GM12865 (cell line): Measurements from ENCODE around the gene CFL2.

Source experiments
- DNase-seq: peaks from one replicate; pipeline ENCODE4 v3.0.0; 2010; ENCODE audit warnings: low read depth
- H3K4me3 ChIP-seq: 2 replicates; pipeline ENCODE4 v1.5.1; 2011; ENCODE audit warnings: mild to moderate bottlenecking, low read depth, low read length, control low read depth
- TF ChIP-seq, protein P1 (sequence below): IDR thresholded peaks from 2 replicates; pipeline ENCODE4 v1.5.1; 2011; ENCODE audit warnings: low read length, control low read depth, low read depth, inconsistent platforms; ENCODE audit not compliant: insufficient read depth; ENCODE audit errors: missing control alignments

The CFL2 gene

DNA sequence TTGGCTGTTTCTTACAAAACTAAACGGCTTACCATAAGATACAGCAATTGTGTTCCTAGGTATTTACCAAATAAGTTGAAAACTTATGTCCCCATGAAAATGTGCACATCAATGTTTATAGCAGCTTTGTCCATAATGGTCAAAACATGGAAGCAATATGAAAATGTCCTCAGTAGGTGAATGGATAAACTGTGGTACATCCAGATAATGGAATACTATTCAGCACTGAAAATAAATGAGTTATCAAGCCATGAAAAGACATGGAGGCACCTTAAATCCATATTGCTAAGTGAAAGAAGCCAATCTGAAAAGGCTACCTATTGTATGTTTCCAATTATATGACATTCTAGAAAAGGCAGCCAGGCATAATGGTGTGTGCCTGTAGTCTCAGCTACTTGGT is 40.7 kb downstream of the CFL2 start:
- H3K4me3 ChIP-seq = no peak overlapping the region
- no peak for DNase-seq
- TF ChIP-seq, protein P1, sequence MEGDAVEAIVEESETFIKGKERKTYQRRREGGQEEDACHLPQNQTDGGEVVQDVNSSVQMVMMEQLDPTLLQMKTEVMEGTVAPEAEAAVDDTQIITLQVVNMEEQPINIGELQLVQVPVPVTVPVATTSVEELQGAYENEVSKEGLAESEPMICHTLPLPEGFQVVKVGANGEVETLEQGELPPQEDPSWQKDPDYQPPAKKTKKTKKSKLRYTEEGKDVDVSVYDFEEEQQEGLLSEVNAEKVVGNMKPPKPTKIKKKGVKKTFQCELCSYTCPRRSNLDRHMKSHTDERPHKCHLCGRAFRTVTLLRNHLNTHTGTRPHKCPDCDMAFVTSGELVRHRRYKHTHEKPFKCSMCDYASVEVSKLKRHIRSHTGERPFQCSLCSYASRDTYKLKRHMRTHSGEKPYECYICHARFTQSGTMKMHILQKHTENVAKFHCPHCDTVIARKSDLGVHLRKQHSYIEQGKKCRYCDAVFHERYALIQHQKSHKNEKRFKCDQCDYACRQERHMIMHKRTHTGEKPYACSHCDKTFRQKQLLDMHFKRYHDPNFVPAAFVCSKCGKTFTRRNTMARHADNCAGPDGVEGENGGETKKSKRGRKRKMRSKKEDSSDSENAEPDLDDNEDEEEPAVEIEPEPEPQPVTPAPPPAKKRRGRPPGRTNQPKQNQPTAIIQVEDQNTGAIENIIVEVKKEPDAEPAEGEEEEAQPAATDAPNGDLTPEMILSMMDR = no peak

DNA sequence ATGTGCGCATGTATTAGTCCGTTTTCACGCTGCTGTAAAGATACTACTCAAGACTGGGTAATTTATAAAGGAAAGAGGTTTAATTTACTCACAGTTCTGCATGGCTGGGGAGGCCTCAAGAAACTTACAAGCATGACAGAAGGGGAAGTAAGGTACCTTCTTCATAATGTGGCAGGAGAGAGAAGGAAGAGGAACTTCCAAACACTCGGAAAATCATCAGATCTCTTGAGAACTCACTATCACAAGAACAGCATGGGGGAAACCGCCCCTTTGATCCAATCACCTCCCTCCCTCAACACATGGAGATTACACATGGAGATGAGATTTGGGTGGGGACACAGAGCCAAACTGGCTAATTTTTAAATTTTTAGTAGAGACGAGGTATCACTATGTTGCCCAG is 42.7 kb downstream of the CFL2 start:
- TF ChIP-seq, protein P1 = no peak
- no peak for DNase-seq
- H3K4me3 ChIP-seq = no peak overlapping the region

DNA sequence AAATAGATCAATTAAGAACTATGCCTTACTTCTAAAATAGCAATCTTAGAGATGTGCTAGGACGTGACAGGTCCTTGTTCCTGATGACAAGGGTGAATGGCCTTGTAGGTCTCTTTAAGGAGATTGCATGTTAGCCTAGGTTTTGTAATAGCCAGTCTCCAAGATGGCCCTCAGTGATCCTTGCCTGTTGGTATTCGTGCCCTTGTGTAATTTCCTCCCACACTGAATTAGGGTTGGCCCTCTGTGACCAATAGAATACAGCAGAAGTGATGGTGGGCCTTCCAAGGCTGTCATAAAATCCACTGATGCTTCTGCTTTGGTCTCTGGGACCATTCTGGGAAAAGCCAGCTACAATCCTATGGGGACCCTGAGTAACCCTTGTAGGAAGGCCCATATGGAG is 46.3 kb downstream of the CFL2 start:
- TF ChIP-seq, protein P1 = no peak
- DNase-seq = no peak
- H3K4me3 ChIP-seq = no peak overlapping the region

DNA sequence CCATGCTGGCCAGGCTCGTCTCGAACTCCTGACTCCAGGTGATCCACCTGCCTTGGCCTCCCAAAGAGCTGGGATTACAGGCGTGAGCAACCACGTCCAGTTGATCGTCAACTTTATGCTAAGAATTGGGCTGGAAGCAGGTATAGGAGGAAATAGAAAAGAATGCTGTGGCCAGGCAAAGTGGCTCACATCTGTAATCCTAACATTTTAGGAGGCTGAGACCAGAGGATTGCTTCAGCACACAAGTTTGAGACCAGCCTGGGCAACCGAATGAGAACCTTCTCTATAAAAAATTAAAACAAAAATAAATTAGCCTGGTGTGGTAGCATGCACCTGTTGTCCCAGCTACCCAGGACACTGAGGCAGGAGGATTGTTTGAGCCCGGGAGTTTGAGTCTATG is 47.4 kb downstream of the CFL2 start:
- H3K4me3 ChIP-seq = no peak overlapping the region
- TF ChIP-seq, protein P1 = no peak
- no peak for DNase-seq

DNA sequence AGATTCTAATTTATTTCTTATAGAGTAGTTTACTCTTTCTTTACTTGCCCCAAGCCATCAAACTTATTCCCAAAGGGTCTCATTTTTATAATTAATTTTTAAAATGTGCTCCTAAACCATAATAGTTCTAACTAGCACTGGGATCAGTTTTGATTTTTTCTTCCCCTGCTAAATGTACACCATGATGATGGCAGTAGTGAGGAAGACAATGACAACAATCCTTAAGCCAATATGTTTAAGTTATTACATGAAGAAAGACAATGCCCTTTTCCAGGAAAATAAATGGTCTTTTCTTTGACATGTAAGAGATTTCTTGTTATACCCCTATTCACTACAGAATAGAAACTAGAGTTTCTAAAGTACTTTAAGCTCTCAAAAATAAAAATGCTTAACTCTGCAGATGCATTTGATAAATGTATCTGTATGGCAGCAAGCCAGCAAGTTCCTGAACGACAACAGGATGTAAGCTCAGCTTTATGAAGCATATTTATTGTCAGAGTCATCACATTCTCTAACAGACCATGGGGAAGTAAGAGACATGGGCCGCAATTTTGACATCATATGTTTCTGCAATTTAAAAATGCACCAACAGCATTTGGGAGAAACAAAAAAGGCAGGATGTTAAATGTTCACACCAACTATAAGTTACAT is 48.5 kb downstream of the CFL2 start:
- TF ChIP-seq, protein P1 = no peak
- H3K4me3 ChIP-seq = no peak overlapping the region
- no peak for DNase-seq

DNA sequence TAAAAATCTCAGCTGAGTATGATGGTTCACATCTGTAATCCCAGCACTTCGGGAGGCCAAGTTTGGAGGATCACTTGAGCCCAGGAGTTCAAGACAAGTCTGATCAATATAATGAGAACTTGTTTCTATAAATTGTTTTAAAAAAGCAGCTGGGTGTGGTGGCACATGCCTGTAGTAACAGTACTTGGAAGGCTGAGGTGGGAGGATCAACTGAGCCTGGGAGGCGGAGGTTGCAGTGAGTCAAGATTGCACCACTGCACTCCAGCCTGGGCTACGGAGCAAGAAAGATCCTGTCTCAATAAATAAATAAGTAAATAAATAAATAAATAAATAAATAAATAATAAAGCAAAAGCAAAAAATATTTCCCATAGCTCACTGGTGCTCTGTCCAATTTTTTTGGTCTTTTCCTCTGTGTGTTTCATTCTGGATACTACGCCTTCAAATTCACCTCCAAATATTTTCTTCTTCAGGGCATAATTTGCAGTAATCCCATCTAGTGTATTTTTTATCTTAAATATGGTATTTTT is 51.8 kb downstream of the CFL2 start:
- TF ChIP-seq, protein P1 = no peak
- no peak overlapping the region for H3K4me3 ChIP-seq

DNA sequence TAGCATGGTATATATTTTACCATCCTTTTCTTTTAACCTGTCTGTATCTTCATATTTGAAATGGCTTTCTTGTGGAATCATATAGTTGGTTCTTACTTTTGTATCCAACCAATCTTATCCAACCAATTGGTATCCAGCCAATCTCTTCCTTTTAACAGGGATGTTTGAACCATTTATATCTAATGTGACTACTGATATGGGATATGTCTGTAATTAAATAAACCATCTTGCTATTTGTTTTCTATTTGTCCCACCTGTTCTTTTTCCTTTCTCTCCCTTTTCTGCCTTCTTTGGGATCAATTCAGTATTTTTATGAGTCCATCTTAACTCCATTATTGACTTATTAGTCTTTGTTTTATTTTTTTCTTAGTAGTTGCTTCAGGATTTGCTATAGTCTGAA is 53.6 kb downstream of the CFL2 start:
- DNase-seq = no peak
- H3K4me3 ChIP-seq = no peak overlapping the region
- TF ChIP-seq, protein P1 = no peak

More for the DNA sequence above, 51.8 kb downstream of the CFL2 start:
- DNase-seq = no peak
